DND-41 (cell line): ENCODE data around the gene SF3B6.

Experiments used
- ATAC-seq: fragments of 200-7000 bp; cut with Tn5 transposase; 3 replicates; pipeline ENCODE4 v1.9.1; 2021; ENCODE audit warnings: low read depth; ENCODE audit not compliant: insufficient read depth
- DNase-seq: peaks from one replicate; pipeline ENCODE4 v3.0.0-alpha.2; 2020
- H2AFZ ChIP-seq: 2 replicates; pipeline ENCODE4 v1.6.0; 2012; ENCODE audit warnings: low read depth, low read length
- H3K27ac ChIP-seq: 2 replicates; pipeline ENCODE4 v1.5.1; 2012; ENCODE audit warnings: low read length, inconsistent platforms
- H3K27me3 ChIP-seq: fragments of 200-600 bp; sonication (generic); 2 replicates; pipeline ENCODE4 v1.6.0; 2012; ENCODE audit warnings: low read length, mild to moderate bottlenecking, inconsistent platforms; ENCODE audit not compliant: insufficient read depth, poor library complexity
- H3K36me3 ChIP-seq: 2 replicates; pipeline ENCODE4 v1.5.1; 2012; ENCODE audit warnings: low read length, inconsistent platforms; ENCODE audit not compliant: insufficient read depth
- H3K4me1 ChIP-seq: 2 replicates; pipeline ENCODE4 v1.5.1; 2012; ENCODE audit warnings: mild to moderate bottlenecking, low read length; ENCODE audit not compliant: insufficient read depth
- H3K4me2 ChIP-seq: 2 replicates; pipeline ENCODE4 v1.6.0; 2012; ENCODE audit warnings: mild to moderate bottlenecking, moderate library complexity, low read length, inconsistent platforms; ENCODE audit not compliant: insufficient read depth
- H3K4me3 ChIP-seq, 2 experiments: fragments of 200-600 bp in 1 of 2; shearing (Covaris generic) in 1 of 2; 2 replicates each; pipeline ENCODE4 v1.5.1; 2012 to 2016; ENCODE audit warnings: inconsistent platforms in 2 of 2, low read length in 2 of 2, mild to moderate bottlenecking in 2 of 2, low read depth in 1 of 2, moderate library complexity in 1 of 2
- H3K79me2 ChIP-seq: 2 replicates; pipeline ENCODE4 v1.6.0; 2012; ENCODE audit warnings: low read length, inconsistent platforms; ENCODE audit not compliant: insufficient read depth
- H3K9ac ChIP-seq: 2 replicates; pipeline ENCODE4 v1.6.0; 2012; ENCODE audit warnings: low read depth, mild to moderate bottlenecking, inconsistent platforms, low read length, moderate library complexity
- H3K9me3 ChIP-seq: 2 replicates; pipeline ENCODE4 v1.5.1; 2012; ENCODE audit warnings: low read length, moderate library complexity, mild to moderate bottlenecking, inconsistent platforms; ENCODE audit not compliant: insufficient read depth, severe bottlenecking
- H4K20me1 ChIP-seq: 2 replicates; pipeline ENCODE4 v1.6.0; 2012; ENCODE audit warnings: low read length; ENCODE audit not compliant: insufficient read depth
- EZH2 ChIP-seq: IDR thresholded peaks from 3 replicates; pipeline ENCODE4 v1.6.1; 2012; ENCODE audit warnings: borderline replicate concordance, low read depth, mild to moderate bottlenecking, moderate library complexity, low read length, inconsistent platforms; ENCODE audit not compliant: severe bottlenecking
- TF ChIP-seq, protein P1 (sequence below): IDR thresholded peaks from 2 replicates; pipeline ENCODE4 v1.5.1; 2012; ENCODE audit warnings: borderline replicate concordance, low read length, moderate library complexity, mild to moderate bottlenecking; ENCODE audit not compliant: poor library complexity, severe bottlenecking; ENCODE audit errors: extremely low read depth

The SF3B6 gene

DNA sequence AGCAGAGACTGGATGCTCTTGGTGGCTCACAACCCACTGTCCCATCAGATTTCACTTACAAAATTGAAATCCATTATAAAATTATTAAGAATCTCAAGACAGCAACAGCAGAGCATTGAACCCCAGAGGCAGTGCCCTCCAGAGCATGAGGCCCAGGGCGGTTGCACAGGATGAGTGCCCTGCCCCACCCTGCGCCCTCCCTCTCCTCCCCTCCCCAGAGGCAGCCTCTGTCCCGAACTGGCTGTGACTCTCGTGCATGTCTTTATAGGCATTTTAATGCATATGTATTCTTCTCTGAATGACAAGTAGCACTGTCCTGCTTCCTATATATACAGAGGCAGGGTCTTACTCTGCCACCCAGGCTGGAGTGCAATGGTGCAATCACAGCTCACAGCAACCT lies 55.9 kb downstream of the SF3B6 start:
- H3K4me3 ChIP-seq: no peak overlapping the region
- no peak overlapping the region for H2AFZ ChIP-seq
- H3K36me3 ChIP-seq: peaks cover 31% of the 10 kb centered on the region
- H3K27ac ChIP-seq: no peak overlapping the region
- no peak overlapping the region for H3K9ac ChIP-seq
- no peaks in the 10 kb centered on the region for H3K79me2 ChIP-seq
- H3K4me1 ChIP-seq: no peaks in the 10 kb centered on the region
- no peak overlapping the region for H3K4me2 ChIP-seq
- no peak for TF ChIP-seq EZH2
- DNase-seq: no peak
- no peaks in the 10 kb centered on the region for H3K9me3 ChIP-seq
- H3K27me3 ChIP-seq: no peaks in the 10 kb centered on the region
- ATAC-seq: no peak
- peaks cover 8% of the 10 kb centered on the region for H4K20me1 ChIP-seq

DNA sequence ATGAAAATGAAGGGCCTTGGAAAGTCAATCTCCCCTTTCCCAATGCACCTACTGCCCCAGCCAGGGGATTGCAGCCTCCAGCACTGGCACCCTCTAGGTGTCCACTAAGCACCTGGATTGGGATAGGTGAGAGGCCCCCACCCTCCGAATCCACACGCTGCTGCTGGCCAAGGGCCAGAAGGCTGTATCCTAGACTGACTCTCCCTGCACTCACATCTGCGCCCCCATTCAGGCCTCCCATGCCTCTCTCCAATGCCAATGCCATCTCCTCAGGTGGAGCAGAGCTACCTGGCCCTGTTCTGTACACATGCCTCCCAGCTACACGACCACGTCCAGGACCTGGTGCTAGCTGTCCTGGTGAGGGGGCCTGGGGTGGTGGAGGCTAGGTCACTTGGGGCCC lies 56.4 kb downstream of the SF3B6 start:
- H3K4me1 ChIP-seq: no peaks in the 10 kb centered on the region
- H4K20me1 ChIP-seq: peaks cover 3% of the 10 kb centered on the region
- no peak overlapping the region for H3K27ac ChIP-seq
- TF ChIP-seq, protein P1, sequence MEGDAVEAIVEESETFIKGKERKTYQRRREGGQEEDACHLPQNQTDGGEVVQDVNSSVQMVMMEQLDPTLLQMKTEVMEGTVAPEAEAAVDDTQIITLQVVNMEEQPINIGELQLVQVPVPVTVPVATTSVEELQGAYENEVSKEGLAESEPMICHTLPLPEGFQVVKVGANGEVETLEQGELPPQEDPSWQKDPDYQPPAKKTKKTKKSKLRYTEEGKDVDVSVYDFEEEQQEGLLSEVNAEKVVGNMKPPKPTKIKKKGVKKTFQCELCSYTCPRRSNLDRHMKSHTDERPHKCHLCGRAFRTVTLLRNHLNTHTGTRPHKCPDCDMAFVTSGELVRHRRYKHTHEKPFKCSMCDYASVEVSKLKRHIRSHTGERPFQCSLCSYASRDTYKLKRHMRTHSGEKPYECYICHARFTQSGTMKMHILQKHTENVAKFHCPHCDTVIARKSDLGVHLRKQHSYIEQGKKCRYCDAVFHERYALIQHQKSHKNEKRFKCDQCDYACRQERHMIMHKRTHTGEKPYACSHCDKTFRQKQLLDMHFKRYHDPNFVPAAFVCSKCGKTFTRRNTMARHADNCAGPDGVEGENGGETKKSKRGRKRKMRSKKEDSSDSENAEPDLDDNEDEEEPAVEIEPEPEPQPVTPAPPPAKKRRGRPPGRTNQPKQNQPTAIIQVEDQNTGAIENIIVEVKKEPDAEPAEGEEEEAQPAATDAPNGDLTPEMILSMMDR: no peak
- TF ChIP-seq EZH2: no peak
- H3K4me3 ChIP-seq: no peak overlapping the region
- H3K9me3 ChIP-seq: no peaks in the 10 kb centered on the region
- H3K4me2 ChIP-seq: no peak overlapping the region
- no peak overlapping the region for H2AFZ ChIP-seq
- ATAC-seq: no peak
- DNase-seq: no peak
- no peak overlapping the region for H3K9ac ChIP-seq
- peaks cover 26% of the 10 kb centered on the region for H3K36me3 ChIP-seq
- H3K27me3 ChIP-seq: no peaks in the 10 kb centered on the region
- H3K79me2 ChIP-seq: no peaks in the 10 kb centered on the region

DNA sequence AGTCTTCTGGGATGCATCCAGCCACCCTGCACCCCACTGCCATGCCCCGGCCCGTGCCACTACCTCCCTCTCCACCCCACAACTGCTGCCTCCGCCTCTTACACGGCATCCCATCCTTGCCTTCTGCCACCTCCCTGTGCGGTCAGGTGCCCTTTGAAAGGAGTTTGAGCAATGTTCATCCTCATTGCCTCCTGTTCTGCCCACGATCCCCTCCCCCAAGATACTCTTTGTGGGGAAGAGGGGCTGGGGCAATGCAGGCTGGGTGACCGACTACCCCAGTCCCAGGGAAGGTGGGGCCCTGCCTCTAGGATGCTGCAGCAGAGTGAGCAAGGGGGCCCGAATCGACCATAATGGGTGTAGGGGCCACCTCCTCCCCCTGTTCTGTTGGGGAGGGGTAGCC lies 57.9 kb downstream of the SF3B6 start:
- Histone ChIP-seq H3K4me3 (no peak overlapping the region), H3K36me3 (peaks cover 11% of the 10 kb centered on the region), H3K27me3 (no peaks in the 10 kb centered on the region), H3K4me1 (no peaks in the 10 kb centered on the region), H3K27ac (no peak overlapping the region), H3K79me2 (no peaks in the 10 kb centered on the region), H3K9me3 (no peaks in the 10 kb centered on the region), H2AFZ (no peak overlapping the region), H4K20me1 (no peaks in the 10 kb centered on the region; the same call in 1 of the 2 replicates), H3K9ac (no peak overlapping the region), H3K4me2 (no peak overlapping the region)
- ATAC-seq: no peak
- DNase-seq: no peak
- TF ChIP-seq, protein P1: no peak

DNA sequence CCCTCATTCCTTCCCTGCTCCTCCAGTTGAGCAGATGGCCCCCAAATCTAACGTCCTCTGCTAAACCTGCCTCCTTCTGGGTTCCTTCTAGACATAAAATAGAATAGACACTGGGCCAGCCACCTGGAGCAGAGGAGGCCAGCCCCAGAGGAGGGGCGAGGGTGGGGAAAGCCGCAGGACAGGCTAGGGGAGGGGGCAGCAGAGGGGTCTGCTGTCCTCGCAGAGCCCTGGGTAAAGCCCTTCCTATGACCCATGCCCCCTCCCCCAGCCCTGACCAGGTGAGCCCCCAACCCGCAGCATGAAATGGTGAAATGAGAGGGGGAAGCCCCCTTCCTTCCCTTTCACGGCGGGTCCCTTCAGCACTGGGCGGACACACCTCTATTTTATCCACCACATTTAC lies 58.4 kb downstream of the SF3B6 start:
- no peak overlapping the region for H3K4me3 ChIP-seq
- H4K20me1 ChIP-seq: no peaks in the 10 kb centered on the region; the same call in 1 of the 2 replicates
- H3K36me3 ChIP-seq: peaks cover 5% of the 10 kb centered on the region
- H3K4me2 ChIP-seq: no peak overlapping the region
- H3K9ac ChIP-seq: no peak overlapping the region
- H3K27ac ChIP-seq: no peak overlapping the region
- no peaks in the 10 kb centered on the region for H3K27me3 ChIP-seq
- ATAC-seq: no peak
- TF ChIP-seq EZH2: no peak
- TF ChIP-seq, protein P1: no peak
- no peaks in the 10 kb centered on the region for H3K4me1 ChIP-seq
- H3K79me2 ChIP-seq: no peaks in the 10 kb centered on the region
- no peaks in the 10 kb centered on the region for H3K9me3 ChIP-seq
- no peak for DNase-seq
- H2AFZ ChIP-seq: no peak overlapping the region
